ENCODE data around the gene MDK.

DNA sequence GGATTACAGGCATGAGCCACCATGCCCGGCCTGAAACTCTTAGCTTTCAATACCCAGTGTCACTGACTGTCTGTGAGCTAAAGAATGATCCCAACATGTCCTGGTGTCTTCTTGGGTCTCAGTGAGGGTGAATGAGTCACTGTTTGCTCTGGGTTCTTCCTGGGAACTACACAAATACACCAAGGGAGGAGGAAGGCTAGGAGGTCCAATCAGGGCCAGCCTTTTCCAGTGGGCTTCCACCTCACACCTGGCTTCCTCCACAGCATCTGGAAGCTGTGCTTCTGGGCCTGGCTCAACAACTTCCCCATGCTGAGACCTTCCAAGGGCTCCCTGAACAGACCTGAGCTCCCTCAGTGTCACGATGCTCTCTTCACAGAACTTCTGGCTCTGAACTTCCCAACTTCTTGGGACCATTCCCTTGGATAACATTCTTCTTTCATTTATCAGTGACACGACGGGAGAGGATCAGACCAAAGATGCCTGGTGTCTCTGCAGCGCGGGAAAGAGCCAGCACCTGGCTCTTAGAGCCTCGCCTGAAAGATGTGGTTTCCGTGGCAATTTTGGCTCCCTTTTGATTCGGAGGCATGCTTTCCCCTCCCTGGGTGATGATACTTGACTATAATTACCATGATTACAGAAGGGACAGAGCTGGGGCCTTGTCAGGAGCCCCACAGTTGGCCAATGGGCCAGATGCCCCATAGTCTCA is 32.4 kb downstream of the MDK start:
- TF ChIP-seq, protein P1, sequence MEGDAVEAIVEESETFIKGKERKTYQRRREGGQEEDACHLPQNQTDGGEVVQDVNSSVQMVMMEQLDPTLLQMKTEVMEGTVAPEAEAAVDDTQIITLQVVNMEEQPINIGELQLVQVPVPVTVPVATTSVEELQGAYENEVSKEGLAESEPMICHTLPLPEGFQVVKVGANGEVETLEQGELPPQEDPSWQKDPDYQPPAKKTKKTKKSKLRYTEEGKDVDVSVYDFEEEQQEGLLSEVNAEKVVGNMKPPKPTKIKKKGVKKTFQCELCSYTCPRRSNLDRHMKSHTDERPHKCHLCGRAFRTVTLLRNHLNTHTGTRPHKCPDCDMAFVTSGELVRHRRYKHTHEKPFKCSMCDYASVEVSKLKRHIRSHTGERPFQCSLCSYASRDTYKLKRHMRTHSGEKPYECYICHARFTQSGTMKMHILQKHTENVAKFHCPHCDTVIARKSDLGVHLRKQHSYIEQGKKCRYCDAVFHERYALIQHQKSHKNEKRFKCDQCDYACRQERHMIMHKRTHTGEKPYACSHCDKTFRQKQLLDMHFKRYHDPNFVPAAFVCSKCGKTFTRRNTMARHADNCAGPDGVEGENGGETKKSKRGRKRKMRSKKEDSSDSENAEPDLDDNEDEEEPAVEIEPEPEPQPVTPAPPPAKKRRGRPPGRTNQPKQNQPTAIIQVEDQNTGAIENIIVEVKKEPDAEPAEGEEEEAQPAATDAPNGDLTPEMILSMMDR (IDR thresholded peaks at IDR 0.05; ENCODE audit: low read depth, low read length) = no peak
- TF ChIP-seq POLR2A (IDR thresholded peaks at IDR 0.05; ENCODE audit: extremely low read depth, insufficient read length) = no peak

All from NB4 (cell line).